IMR-90 (cell line): ENCODE measurements around the gene TRPM4. TPM values are rescaled to one million over a fixed set of nuclear protein-coding genes. Genes with fewer than 3 reads are reported as not detected.
A peak's percentile ranks its signal among the peaks of the same experiment; 100 is the strongest.

Experiments
- ATAC-seq: fragments of 200-7000 bp; cut with Tn5 transposase; 2 replicates; pipeline ENCODE4 v1.9.1; 2020; ENCODE audit warnings: low read depth, mild to moderate bottlenecking, moderate library complexity
- BruUV-seq: library from RNA; stranded (reverse); fragments of 400-500 nt; replicated peaks from 2 replicates; lab custom pipeline; 2021; lab: Mats Ljungman, UMichigan
- CTCF ChIA-PET: fragments of 300-600 bp; formaldehyde crosslinking; extraction: SDS; loops from one replicate; lab custom pipeline; 2021; ENCODE audit warnings: antibody characterized with exemption; lab: Yijun Ruan, JAX
- POLR2A ChIA-PET: fragments of 300-600 bp; sonication (Branson Sonifier 250); formaldehyde crosslinking; loops from one replicate; lab custom pipeline; 2022; ENCODE audit warnings: antibody characterized with exemption; ENCODE audit not compliant: unreplicated experiment; lab: Charles Lee
- DNase-seq: peaks from one replicate; pipeline ENCODE4 v3.0.0; 2013
- H2AFZ ChIP-seq: replicated peaks from 2 replicates; pipeline ENCODE3; 2013; ENCODE audit warnings: low read length, mild to moderate bottlenecking; ENCODE audit not compliant: poor library complexity
- H2AK5ac ChIP-seq: 2 replicates; pipeline ENCODE4 v1.6.1; 2013; ENCODE audit warnings: low read depth, low read length, inconsistent platforms
- H2AK9ac ChIP-seq: replicated peaks from 2 replicates; pipeline ENCODE3; 2013; ENCODE audit warnings: mild to moderate bottlenecking, low read depth, low read length, moderate library complexity; ENCODE audit not compliant: poor library complexity
- H2BK120ac ChIP-seq: 2 replicates; pipeline ENCODE4 v1.6.1; 2013; ENCODE audit warnings: low read depth, low read length, inconsistent platforms
- H2BK15ac ChIP-seq: 3 replicates; pipeline ENCODE4 v1.6.1; 2013; ENCODE audit warnings: low read depth, low read length, inconsistent platforms
- H2BK20ac ChIP-seq: 2 replicates; pipeline ENCODE4 v1.6.1; 2013; ENCODE audit warnings: low read depth, mild to moderate bottlenecking, inconsistent platforms, low read length, moderate library complexity
- H2BK5ac ChIP-seq: 2 replicates; pipeline ENCODE4 v1.6.1; 2013; ENCODE audit warnings: mild to moderate bottlenecking, low read depth, low read length, inconsistent platforms; ENCODE audit not compliant: poor library complexity, severe bottlenecking
- H3K14ac ChIP-seq: replicated peaks from 2 replicates; pipeline ENCODE4 v1.6.1; 2013; ENCODE audit warnings: low read depth, low read length, inconsistent platforms
- H3K18ac ChIP-seq: 2 replicates; pipeline ENCODE4 v1.6.1; 2013; ENCODE audit warnings: low read depth, low read length, control low read depth
- H3K23ac ChIP-seq: 2 replicates; pipeline ENCODE4 v1.6.1; 2013; ENCODE audit warnings: low read depth, low read length, inconsistent platforms
- H3K27ac ChIP-seq: 2 replicates; pipeline ENCODE4 v1.5.1; 2013; ENCODE audit warnings: mild to moderate bottlenecking, control low read depth, low read length; ENCODE audit not compliant: insufficient read depth
- H3K27me3 ChIP-seq: 2 replicates; pipeline ENCODE4 v1.6.1; 2013; ENCODE audit warnings: low read length; ENCODE audit not compliant: control insufficient read depth, insufficient read depth
- H3K36me3 ChIP-seq: 2 replicates; pipeline ENCODE4 v1.6.1; 2013; ENCODE audit warnings: low read length, mixed read lengths; ENCODE audit not compliant: control insufficient read depth, insufficient read depth
- H3K4ac ChIP-seq: 2 replicates; pipeline ENCODE4 v1.6.1; 2013; ENCODE audit warnings: low read depth, low read length, inconsistent platforms
- H3K4me1 ChIP-seq: 2 replicates; pipeline ENCODE4 v1.6.1; 2013; ENCODE audit warnings: low read length, mixed read lengths; ENCODE audit not compliant: control insufficient read depth, insufficient read depth
- H3K4me2 ChIP-seq: 2 replicates; pipeline ENCODE4 v1.6.1; 2013; ENCODE audit warnings: low read depth, mild to moderate bottlenecking, control low read depth, low read length, moderate library complexity
- H3K4me3 ChIP-seq: 2 replicates; pipeline ENCODE4 v1.5.1; 2013; ENCODE audit warnings: low read depth, mild to moderate bottlenecking, control low read depth, low read length, moderate library complexity; ENCODE audit not compliant: insufficient read depth
- H3K56ac ChIP-seq: 2 replicates; pipeline ENCODE4 v1.6.1; 2013; ENCODE audit warnings: low read length, inconsistent platforms; ENCODE audit not compliant: insufficient read depth; ENCODE audit errors: extremely low read depth
- H3K79me1 ChIP-seq, 2 experiments: 2 replicates each; pipeline ENCODE4 v1.6.1; 2013; ENCODE audit warnings: low read length in 2 of 2, inconsistent platforms in 1 of 2, low read depth in 1 of 2
- H3K9ac ChIP-seq: 2 replicates; pipeline ENCODE4 v1.6.1; 2013; ENCODE audit warnings: low read depth, low read length, control low read depth
- H3K9me1 ChIP-seq: 2 replicates; pipeline ENCODE4 v1.6.1; 2013; ENCODE audit warnings: low read length, inconsistent platforms; ENCODE audit not compliant: insufficient read depth
- H3K9me3 ChIP-seq: 2 replicates; pipeline ENCODE4 v1.6.1; 2013; ENCODE audit warnings: low read length; ENCODE audit not compliant: control insufficient read depth, insufficient read depth
- H4K20me1 ChIP-seq: 2 replicates; pipeline ENCODE4 v1.6.1; 2013; ENCODE audit warnings: low read length, inconsistent platforms; ENCODE audit not compliant: insufficient read depth
- H4K5ac ChIP-seq: 2 replicates; pipeline ENCODE4 v1.6.1; 2013; ENCODE audit warnings: mild to moderate bottlenecking, low read depth, low read length, control low read depth
- H4K8ac ChIP-seq, 2 experiments: 2 replicates each; pipeline ENCODE4 v1.6.1; 2013; ENCODE audit warnings: low read depth in 2 of 2, low read length in 2 of 2, control low read depth in 1 of 2, inconsistent platforms in 1 of 2
- H4K91ac ChIP-seq: 2 replicates; pipeline ENCODE4 v1.6.1; 2013; ENCODE audit warnings: low read depth, low read length, inconsistent platforms; ENCODE audit not compliant: insufficient read depth
- BHLHE40 ChIP-seq: fragments of 150-350 bp; IDR thresholded peaks from 2 replicates; pipeline ENCODE4 v1.6.1; 2016; ENCODE audit warnings: mild to moderate bottlenecking, low read depth, low read length
- MAZ ChIP-seq: IDR thresholded peaks from 2 replicates; pipeline ENCODE4 v1.6.1; 2012; ENCODE audit warnings: low read depth, mild to moderate bottlenecking, low read length, improper control_type of control experiment, moderate library complexity, borderline replicate concordance
- NFE2L2 ChIP-seq: fragments of 150-350 bp; IDR thresholded peaks from 2 replicates; pipeline ENCODE4 v1.6.1; 2016; ENCODE audit warnings: low read depth, mild to moderate bottlenecking, low read length
- WGBS, 2 experiments: methylation state at CpG; one replicate each; pipeline versions ENCODE4 v1.1.5 to v1.1.7; 2013; ENCODE audit warnings: missing lambda C conversion rate in 2 of 2; ENCODE audit not compliant: insufficient read length in 1 of 2; ENCODE audit errors: extremely low coverage in 2 of 2; 5-methylcytosine and 5-hydroxymethylcytosine counted together
- dilution Hi-C: fragments of 300-500 bp; cut with HindIII; formaldehyde crosslinking; loops from one replicate; pipeline ENCODE4 v1.14.3; 2018; ENCODE audit warnings: low sequenced_read_pairs; ENCODE audit not compliant: unreplicated experiment
- in situ Hi-C: fragments of 300-500 bp; cut with MboI; formaldehyde crosslinking; loops from 3 replicates; pipeline ENCODE4 v1.14.3; 2019; ENCODE audit warnings: low sequenced_read_pairs, inconsistent platforms, mixed read lengths
- intact Hi-C: fragments of 100-400 bp; cut with micrococcal nuclease; formaldehyde crosslinking; loops from 2 replicates; pipeline ENCODE4 v1.10.0; 2022
- polyA plus RNA-seq, 3 experiments: library from polyadenylated mRNA; depleted of rRNA; stranded (reverse); fragments of >200 nt; gene quantifications; 2 replicates each; pipeline ENCODE4 v1.2.3, GENCODE V29; 2012; ENCODE audit warnings: low replicate concordance in 1 of 3
- total RNA-seq: library from RNA; depleted of rRNA; stranded (reverse); fragments of >200 nt; gene quantifications from 2 replicates; pipeline ENCODE4 v1.2.3, GENCODE V29; 2012
- TF ChIP-seq, protein P1 (sequence below): fragments of 150-350 bp; IDR thresholded peaks from 2 replicates; pipeline ENCODE4 v1.6.1; 2017; ENCODE audit warnings: mild to moderate bottlenecking, antibody characterized with exemption, low read length, low read depth

Gene TRPM4
- total and polyA plus RNA-seq, 2 of the 4 experiments (the other 2 are of a cell fraction) = 2.2 to 19.7 TPM

GRCh38 chr19:49142866-49143335, 14.7 kb upstream of the TRPM4 start:
- Histone ChIP-seq H2AK9ac (no peak overlapping the region), H3K4me3 (peak overlapping the region; percentile 85), H3K14ac (peak overlapping the region; percentile 90), H3K27ac (peak overlapping the region; percentile 44; the same call in 1 of the 2 replicates), H3K4me1 (peaks cover 7% of the 10 kb centered on the region), H2BK20ac (no peak overlapping the region), H2AK5ac (no peak overlapping the region; the same call in 1 of the 2 replicates), H4K8ac (peak overlapping the region; percentile 85 to 92), H3K9ac (peak overlapping the region; percentile 76), H3K23ac (peak overlapping the region; percentile 80; the same call in 1 of the 2 replicates), H3K27me3 (no peaks in the 10 kb centered on the region), H3K56ac (no peak overlapping the region), H3K79me1 (no peaks in the 10 kb centered on the region), H3K18ac (no peak overlapping the region), H3K36me3 (no peaks in the 10 kb centered on the region), H4K20me1 (no peaks in the 10 kb centered on the region), H3K4ac (peak overlapping the region; percentile 78), H3K9me1 (no peaks in the 10 kb centered on the region), H4K91ac (no peak overlapping the region), H2AFZ (peak overlapping the region; percentile 98), H3K4me2 (peak overlapping the region; percentile 95), H2BK120ac (peak overlapping the region; percentile 25; the same call in 1 of the 2 replicates), H3K9me3 (no peaks in the 10 kb centered on the region), H4K5ac (peak overlapping the region; percentile 84), H2BK15ac (no peak overlapping the region), H2BK5ac (peak overlapping the region; percentile 20)
- WGBS, 2 experiments = 3% methylated on average over 16 of the region's 21 CpGs; no CpG with 5 or more reads in 1 of the 2 experiments
- DNase-seq (peak; percentile 89), ATAC-seq (peak; percentile 98)
- dilution Hi-C loops = no loop called here
- in situ Hi-C loops = no loop called here
- POLR2A ChIA-PET = interaction anchor here (0.6 kb wide), 1 partner anchor 45 kb away, joined by 3 read pairs; no protein-coding TSS in a partner anchor
- intact Hi-C loops = no loop called here
- CTCF ChIA-PET = interaction anchor here (0.7 to 1.2 kb wide), 2 partner anchors 45 to 151 kb away, joined by 5 read pairs; no protein-coding TSS in a partner anchor
- no TSS peak for BruUV-seq
- no peak for TF ChIP-seq NFE2L2
- peak; percentile 89; the same call in 1 of the 2 replicates for TF ChIP-seq MAZ
- no peak for TF ChIP-seq BHLHE40
- TF ChIP-seq, protein P1, sequence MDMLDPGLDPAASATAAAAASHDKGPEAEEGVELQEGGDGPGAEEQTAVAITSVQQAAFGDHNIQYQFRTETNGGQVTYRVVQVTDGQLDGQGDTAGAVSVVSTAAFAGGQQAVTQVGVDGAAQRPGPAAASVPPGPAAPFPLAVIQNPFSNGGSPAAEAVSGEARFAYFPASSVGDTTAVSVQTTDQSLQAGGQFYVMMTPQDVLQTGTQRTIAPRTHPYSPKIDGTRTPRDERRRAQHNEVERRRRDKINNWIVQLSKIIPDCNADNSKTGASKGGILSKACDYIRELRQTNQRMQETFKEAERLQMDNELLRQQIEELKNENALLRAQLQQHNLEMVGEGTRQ = no peak
